Measurements from ENCODE around the gene RPS18.
A peak's percentile ranks its signal among the peaks of the same experiment; 100 is the strongest.

RPS18 gene

DNA sequence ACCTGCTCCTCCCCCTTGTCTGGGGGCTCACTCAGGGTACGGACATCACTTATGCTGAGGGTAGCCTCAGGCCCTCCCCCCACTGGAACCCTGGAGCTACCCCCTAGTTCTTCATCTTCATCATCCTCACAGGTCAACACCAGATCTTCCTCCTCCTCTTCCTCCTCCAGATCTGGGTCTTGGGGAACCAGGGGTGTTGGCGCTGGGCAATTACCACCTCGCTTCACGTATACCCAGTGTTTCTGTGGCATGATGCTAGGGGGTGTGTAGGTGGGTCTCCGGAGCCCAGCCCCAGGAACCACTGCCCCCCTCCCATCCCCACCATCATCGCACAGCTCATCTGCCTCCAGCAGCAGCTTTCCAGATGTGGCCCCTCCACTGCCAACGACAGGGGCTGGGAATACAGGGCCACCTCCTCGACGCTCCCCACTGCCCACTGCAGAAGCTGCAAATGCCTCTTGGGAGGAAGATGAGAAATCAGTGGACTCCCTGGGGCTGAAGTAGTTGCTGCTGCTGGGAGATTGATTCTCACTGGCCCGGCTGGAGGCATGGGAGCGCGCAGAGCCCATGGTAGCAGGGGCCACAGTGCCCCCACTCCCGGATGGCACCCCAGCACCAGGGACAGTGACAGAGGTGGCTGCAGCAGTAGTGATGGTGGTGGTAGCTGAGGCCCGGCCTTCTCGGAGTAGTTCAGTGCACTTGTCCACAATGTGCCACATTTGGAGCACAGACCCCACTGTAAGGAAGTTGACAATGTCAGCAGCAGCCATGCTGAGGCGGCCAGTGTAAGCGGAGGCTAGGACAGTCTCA is 44.1 kb downstream of the RPS18 start:
- no peak for DNase-seq

DNA sequence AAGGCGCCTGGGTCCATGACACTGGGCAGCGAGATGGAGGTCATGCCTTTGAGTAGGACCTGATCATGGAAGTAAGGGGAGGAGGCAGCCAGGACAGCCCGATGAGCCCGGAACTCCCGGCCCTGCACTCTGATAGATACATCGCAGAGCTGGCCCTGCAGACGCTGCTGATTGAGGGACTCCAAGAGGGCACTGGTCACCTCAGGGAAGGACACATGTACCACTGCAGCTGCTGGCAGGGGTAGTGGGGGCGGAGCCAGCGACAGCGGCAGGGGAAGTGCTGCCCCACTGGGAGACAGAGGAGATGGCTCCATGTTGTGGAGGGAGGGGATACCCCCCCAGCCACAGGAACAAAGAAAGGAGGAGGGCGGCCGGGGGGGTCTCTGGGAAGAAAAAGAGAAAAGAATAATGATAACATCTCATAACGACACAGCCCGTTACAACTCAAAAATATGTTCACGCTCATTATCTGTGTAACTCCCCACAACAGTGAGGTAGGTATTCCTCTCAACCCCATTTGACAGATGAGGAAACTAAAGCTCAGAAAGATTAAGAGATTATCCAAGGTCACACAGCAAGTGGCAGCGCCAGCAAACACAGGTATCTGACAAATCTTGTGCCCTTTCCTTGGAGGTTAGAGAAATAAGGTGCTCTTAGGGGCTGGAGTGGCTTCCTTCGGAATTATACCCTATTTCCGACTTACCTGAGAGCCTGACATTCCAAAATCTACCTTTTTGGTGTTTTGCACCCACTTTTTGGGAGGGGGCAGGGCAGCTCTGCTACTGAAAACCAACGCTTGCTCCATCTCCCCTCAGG is 44.9 kb downstream of the RPS18 start:
- no peak for DNase-seq

- DNase-seq, result no peak
Measured at GRCh38 chr6:33317419-33317668, 45.5 kb downstream of the RPS18 start.

DNA sequence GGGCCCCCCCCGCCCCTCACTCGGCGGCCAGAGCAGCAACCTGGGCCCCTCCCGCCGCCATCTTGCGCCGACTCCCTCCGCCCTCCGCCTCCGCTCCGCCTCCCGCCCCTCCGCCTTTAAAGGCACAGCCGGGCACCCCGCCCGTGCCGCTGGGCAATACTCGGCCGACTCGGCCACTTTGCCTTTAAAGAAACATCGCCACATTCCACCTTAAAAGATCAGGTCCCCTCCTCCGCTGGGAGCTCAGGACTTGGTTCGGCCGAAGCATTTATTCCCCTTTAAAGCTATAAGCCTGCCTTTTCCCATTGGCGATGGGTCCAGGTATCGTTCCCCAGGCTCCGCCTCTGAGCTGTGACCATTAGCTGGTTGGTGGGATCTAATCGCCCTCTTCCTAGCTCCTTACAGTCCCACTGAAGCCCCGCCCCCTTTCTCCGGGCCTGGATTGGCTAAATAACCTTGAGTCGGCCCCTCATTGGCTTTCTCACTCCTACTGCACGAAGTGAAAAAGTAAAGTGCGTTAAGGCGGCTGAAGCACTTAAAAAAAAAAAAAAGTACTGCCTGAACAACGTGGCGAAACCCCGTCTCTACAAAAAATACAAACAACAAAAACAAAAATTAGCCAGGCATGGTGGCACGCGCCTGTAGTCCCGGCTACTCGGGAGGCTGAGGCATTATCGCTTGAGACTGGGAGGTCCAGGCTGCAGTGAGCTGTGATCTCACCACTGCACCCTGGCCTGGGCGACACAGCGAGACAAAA is 46.0 kb downstream of the RPS18 start, which contains the start of gene ZBTB22:
ZBTB22 (minus strand) TSS at position 76 of the 757 bp plus-strand sequence. CDS start 828 bp downstream, outside the sequence.
- peak; percentile 96 for DNase-seq

GRCh38 chr6:33318426-33319073 is 46.7 kb downstream of the RPS18 start:
- no peak for DNase-seq

DNA sequence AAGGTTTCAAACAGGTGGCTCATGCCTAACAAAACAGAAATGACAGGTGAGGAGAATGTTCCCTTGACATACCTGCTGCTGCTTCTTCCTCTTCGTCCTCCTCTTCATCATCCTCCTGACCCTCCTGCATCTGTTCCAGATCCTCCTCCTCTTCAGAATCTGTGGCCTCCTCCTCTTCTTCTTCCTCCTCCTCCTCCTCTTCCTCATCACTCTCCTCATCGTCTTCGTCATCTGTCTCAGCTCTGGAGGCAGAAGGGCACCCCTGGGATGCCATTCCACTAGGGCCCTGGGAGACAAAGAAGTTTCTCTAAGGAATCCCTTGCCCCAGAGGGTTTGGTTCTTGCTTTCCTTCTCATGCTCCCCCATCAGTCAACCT is 48.1 kb downstream of the RPS18 start:
- no peak for DNase-seq

DNA sequence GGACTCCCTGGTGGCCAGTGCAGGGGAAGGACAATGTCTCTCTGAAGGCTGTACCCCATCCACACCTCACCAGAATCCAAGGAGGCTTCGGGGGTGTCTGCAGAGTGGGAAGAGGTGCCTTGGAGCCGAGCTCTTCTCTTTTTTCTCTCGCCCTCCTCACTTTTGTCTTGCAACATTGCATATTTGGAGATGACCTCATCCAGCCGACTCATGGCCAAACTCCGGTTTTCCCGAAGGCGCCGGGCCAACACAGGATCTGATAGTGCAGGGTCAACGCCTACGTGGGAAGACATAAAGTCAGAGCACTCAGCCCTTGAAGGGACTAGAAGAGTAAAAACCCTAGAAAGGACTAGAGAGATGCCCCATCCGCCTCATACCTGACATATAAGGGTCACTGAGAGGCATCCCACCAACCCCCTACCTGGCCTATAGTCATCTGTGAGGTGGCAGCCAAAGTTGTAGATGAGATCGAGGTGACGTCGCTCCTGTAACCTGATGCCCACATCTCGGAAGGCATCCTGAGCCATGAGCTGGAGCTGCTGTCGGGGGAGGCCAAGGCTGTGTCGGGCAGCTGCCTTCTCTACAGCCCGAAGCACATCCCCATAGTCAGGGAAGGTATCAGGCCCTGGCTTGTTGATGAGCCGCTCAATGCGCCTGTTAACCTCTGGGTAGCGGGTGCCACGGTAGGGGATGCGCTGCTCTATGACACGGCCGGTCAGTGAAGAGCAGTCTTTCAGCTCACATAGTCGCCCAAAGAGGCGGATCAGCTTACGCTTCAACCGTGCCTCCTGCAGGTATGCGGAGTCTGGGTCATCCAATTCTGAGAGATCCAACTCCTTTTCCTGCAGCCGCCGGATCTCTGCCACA is 48.7 kb downstream of the RPS18 start:
- DNase-seq, result no peak

DNA sequence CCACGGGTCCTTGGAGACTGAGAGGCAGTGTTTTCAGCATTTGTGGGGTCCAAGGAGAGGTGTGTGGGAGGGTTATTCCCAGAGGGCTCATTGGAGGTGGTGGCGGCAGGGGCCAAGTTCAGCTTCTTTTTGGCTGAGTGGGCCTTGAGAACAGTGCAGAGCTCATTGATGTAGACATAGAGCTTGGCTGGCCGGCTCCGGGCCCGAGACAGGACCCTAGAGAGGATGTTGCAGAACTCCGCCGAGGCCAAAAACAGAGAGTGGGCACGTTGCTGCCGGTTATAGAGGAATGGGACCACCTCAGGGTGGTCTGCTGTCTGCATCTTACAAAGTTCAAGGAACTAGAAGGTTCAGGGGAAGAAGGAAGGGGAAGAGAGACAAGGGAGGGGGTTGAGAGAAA is 49.4 kb downstream of the RPS18 start:
- DNase-seq, result no peak

- no peak for DNase-seq
Measured at GRCh38 chr6:33323623-33323948, 51.7 kb downstream of the RPS18 start.

- DNase-seq, result no peak
Measured at GRCh38 chr6:33324125-33324524, 52.2 kb downstream of the RPS18 start.
